ENCODE measurements around the gene KLK13. TPM values are rescaled to one million over a fixed set of nuclear protein-coding genes. Genes with fewer than 3 reads are reported as not detected.

Gene KLK13
- total RNA-seq, 1 donor from 2014 or later, result 0.54 TPM

GRCh38 chr19:51100601-51101000 is 35.7 kb upstream of the KLK13 start:
- Mint-ChIP-seq H3K36me3 (peaks cover 12% of the 10 kb centered on the region), H3K4me3 (no peak overlapping the region), H3K27me3 (ENCODE audit: low read depth) (no peaks in the 10 kb centered on the region), H3K27ac (no peak overlapping the region), H3K9me3 (no peaks in the 10 kb centered on the region), H3K4me1 (no peaks in the 10 kb centered on the region)
- DNase-seq (ENCODE audit: low spot score in 2 of 2, unreplicated experiment in 2 of 2), result no peak
- no peak for TF ChIP-seq CTCF (IDR thresholded peaks at IDR 0.05; ENCODE audit: unreplicated experiment)

GRCh38 chr19:51099047-51099382 is 34.1 kb upstream of the KLK13 start:
- H3K27ac Mint-ChIP-seq, result no peak overlapping the region
- no peaks in the 10 kb centered on the region for H3K27me3 Mint-ChIP-seq (ENCODE audit: low read depth)
- peaks cover 8% of the 10 kb centered on the region for H3K36me3 Mint-ChIP-seq
- no peak overlapping the region for H3K4me3 Mint-ChIP-seq
- peaks cover 7% of the 10 kb centered on the region for H3K4me1 Mint-ChIP-seq
- H3K9me3 Mint-ChIP-seq, result no peaks in the 10 kb centered on the region
- no peak for DNase-seq (ENCODE audit: low spot score in 2 of 2, unreplicated experiment in 2 of 2)
- TF ChIP-seq CTCF (IDR thresholded peaks at IDR 0.05; ENCODE audit: unreplicated experiment), result no peak

- peaks cover 8% of the 10 kb centered on the region for H3K36me3 Mint-ChIP-seq
- H3K27ac Mint-ChIP-seq, result no peak overlapping the region
- H3K4me3 Mint-ChIP-seq, result no peak overlapping the region
- DNase-seq (ENCODE audit: low spot score in 2 of 2, unreplicated experiment in 2 of 2), result no peak
- no peaks in the 10 kb centered on the region for H3K27me3 Mint-ChIP-seq (ENCODE audit: low read depth)
- H3K4me1 Mint-ChIP-seq, result peaks cover 12% of the 10 kb centered on the region
- no peak for TF ChIP-seq CTCF (IDR thresholded peaks at IDR 0.05; ENCODE audit: unreplicated experiment)
- no peaks in the 10 kb centered on the region for H3K9me3 Mint-ChIP-seq
These were observed 33.6 kb upstream of the KLK13 start for GRCh38 chr19:51098365-51099046.

GRCh38 chr19:51097796-51098195 is 32.9 kb upstream of the KLK13 start:
- no peak for DNase-seq (ENCODE audit: low spot score in 2 of 2, unreplicated experiment in 2 of 2)
- TF ChIP-seq CTCF (IDR thresholded peaks at IDR 0.05; ENCODE audit: unreplicated experiment), result no peak
- H3K9me3 Mint-ChIP-seq, result no peaks in the 10 kb centered on the region
- H3K4me3 Mint-ChIP-seq, result no peak overlapping the region
- H3K27ac Mint-ChIP-seq, result no peak overlapping the region
- peaks cover 16% of the 10 kb centered on the region for H3K4me1 Mint-ChIP-seq
- peaks cover 6% of the 10 kb centered on the region for H3K36me3 Mint-ChIP-seq
- H3K27me3 Mint-ChIP-seq (ENCODE audit: low read depth), result no peaks in the 10 kb centered on the region

- peaks cover 2% of the 10 kb centered on the region for H3K36me3 Mint-ChIP-seq
These were observed 32.4 kb upstream of the KLK13 start for GRCh38 chr19:51097166-51097738.

More at GRCh38 chr19:51097166-51097738, 32.4 kb upstream of the KLK13 start:
- H3K4me1 Mint-ChIP-seq, result peaks cover 20% of the 10 kb centered on the region
- DNase-seq (ENCODE audit: low spot score in 2 of 2, unreplicated experiment in 2 of 2), result peak; percentile 75 to 83
- H3K27ac Mint-ChIP-seq, result no peak overlapping the region
- no peaks in the 10 kb centered on the region for H3K27me3 Mint-ChIP-seq (ENCODE audit: low read depth)
- no peaks in the 10 kb centered on the region for H3K9me3 Mint-ChIP-seq
- peak; percentile 77 for TF ChIP-seq CTCF (IDR thresholded peaks at IDR 0.05; ENCODE audit: unreplicated experiment)
- H3K4me3 Mint-ChIP-seq, result no peak overlapping the region
